Measurements from ENCODE around the gene PIN4.

GRCh38 chrX:72180539-72180938 lies 1.0 kb upstream of the PIN4 start:
- no peak for TF ChIP-seq CTCF (IDR thresholded peaks at IDR 0.05)
- TF ChIP-seq POLR2A (IDR thresholded peaks at IDR 0.05) = no peak
- TF ChIP-seq POLR2AphosphoS5 (IDR thresholded peaks at IDR 0.05) = no peak
